ENCODE data around the gene ADAMTS4.

ADAMTS4 gene

DNA sequence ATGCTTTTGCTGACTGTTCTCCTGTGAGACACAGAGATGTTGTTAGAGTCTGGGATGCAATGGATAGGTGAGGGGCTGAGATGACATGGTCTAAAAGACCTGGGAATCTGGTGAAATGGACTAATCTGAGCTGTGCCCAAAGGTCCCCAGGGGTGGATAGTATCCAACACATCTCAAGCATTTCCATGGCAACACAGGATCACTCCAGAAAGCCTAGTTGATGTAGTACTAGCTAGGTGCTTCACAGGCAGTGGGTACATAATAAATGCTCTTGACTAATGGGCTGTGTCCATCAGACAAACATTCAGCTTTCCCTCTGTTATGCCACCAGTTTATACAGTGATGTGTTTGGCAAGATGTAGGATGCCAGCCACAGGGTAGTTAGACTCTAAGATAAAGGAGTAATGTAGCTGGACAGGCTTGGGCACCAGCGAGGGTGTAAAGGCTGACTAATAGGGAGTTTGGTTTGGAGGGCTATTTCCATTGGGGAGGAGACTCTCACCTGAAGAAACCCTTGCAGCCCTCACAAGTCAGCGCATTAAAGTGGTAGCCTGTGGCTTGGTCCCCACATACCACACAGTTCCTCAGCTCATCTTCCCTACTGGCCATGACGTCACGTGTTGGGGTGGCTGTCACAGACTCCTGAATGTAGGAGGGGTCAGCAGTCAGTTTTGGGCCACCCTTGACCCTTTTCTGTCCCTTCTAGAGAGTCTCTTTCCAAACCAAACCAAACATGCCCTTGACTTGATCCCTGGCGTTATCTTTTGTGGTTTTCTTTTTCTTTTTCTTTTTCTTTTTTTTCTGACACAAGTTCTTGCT is 37.3 kb upstream of the ADAMTS4 start:
- Mint-ChIP-seq H3K9me3 (no peaks in the 10 kb centered on the region), H3K36me3 (ENCODE audit: low read depth) (no peaks in the 10 kb centered on the region), H3K27me3 (ENCODE audit: low read depth, poor library complexity) (peaks cover 37% of the 10 kb centered on the region), H3K27ac (no peak overlapping the region), H3K4me3 (no peak overlapping the region), H3K4me1 (peaks cover 7% of the 10 kb centered on the region)
- TF ChIP-seq, protein P1, sequence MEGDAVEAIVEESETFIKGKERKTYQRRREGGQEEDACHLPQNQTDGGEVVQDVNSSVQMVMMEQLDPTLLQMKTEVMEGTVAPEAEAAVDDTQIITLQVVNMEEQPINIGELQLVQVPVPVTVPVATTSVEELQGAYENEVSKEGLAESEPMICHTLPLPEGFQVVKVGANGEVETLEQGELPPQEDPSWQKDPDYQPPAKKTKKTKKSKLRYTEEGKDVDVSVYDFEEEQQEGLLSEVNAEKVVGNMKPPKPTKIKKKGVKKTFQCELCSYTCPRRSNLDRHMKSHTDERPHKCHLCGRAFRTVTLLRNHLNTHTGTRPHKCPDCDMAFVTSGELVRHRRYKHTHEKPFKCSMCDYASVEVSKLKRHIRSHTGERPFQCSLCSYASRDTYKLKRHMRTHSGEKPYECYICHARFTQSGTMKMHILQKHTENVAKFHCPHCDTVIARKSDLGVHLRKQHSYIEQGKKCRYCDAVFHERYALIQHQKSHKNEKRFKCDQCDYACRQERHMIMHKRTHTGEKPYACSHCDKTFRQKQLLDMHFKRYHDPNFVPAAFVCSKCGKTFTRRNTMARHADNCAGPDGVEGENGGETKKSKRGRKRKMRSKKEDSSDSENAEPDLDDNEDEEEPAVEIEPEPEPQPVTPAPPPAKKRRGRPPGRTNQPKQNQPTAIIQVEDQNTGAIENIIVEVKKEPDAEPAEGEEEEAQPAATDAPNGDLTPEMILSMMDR (IDR thresholded peaks at IDR 0.05), result no peak
- DNase-seq, result no peak

DNA sequence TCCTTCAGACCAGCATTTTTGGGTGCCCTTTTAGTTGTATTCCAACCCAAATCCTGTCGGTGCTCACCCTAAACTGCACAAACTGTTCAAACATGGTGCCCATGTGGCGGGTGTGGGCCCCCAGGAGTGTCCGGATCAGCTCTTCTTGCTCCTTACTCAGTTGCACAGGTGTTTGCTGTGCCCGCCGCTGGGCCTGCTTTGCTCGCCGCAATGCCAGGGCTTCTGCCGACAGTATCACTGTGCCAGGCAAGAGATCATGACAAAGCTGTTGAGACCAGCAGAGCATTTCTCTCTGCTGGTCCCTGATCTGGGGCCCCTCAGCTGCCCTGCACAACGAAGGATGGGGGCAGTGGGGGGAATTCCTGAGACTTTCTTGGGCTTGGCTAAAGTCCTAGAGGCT is 34.2 kb upstream of the ADAMTS4 start:
- DNase-seq, result no peak
- peaks cover 5% of the 10 kb centered on the region for H3K4me1 Mint-ChIP-seq
- peaks cover 11% of the 10 kb centered on the region for H3K36me3 Mint-ChIP-seq (ENCODE audit: low read depth)

DNA sequence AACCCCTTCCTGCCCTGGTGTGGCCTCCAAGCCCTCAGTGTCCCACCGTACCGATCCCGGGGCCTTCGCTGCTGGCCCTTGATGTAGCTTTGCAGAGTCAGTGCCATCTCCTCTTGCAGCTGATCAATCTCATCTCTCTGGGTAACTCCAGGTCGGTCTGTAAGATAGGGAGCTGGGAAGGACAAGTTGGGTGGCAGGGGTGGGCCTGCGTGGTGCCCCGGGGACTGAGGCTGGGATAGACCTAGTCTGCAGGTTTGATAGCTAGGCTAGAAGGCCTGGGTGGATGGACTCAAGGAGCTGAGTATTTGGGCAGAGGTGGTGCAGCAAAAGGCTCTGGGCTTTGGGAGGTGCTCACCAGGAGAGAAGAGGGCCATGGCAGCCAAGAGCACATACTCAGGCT is 31.9 kb upstream of the ADAMTS4 start:
- DNase-seq, result no peak
- no peak overlapping the region for H3K4me3 Mint-ChIP-seq
- peaks cover 15% of the 10 kb centered on the region for H3K27me3 Mint-ChIP-seq (ENCODE audit: low read depth, poor library complexity)
- no peaks in the 10 kb centered on the region for H3K9me3 Mint-ChIP-seq
- peaks cover 24% of the 10 kb centered on the region for H3K4me1 Mint-ChIP-seq
- peaks cover 11% of the 10 kb centered on the region for H3K36me3 Mint-ChIP-seq (ENCODE audit: low read depth)
- TF ChIP-seq, protein P1 (IDR thresholded peaks at IDR 0.05), result no peak
- no peak overlapping the region for H3K27ac Mint-ChIP-seq

More for the DNA sequence above, 34.2 kb upstream of the ADAMTS4 start:
- peaks cover 23% of the 10 kb centered on the region for H3K27me3 Mint-ChIP-seq (ENCODE audit: low read depth, poor library complexity)
- H3K27ac Mint-ChIP-seq, result no peak overlapping the region
- H3K4me3 Mint-ChIP-seq, result no peak overlapping the region
- no peaks in the 10 kb centered on the region for H3K9me3 Mint-ChIP-seq
- TF ChIP-seq, protein P1 (IDR thresholded peaks at IDR 0.05), result no peak

DNA sequence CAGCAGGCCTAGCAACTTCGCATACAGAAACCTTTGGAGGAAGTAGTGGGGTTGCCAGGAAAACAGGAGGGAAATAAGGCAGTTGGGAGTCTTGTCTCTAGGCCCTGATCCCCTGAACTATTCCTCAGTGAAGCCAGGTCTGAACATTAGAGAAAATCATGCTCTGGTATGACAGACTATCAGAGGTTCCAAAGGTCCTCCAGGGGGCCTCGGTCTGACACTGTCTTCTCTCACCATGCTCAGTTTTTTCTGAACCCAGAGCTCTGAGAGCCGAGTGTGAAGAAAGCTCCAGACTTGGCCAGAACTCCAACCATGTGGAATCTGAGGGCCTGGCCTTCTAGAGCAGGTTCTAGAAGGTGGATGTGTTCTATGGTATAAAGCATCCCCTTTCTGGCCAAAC is 31.0 kb upstream of the ADAMTS4 start:
- peaks cover 8% of the 10 kb centered on the region for H3K27me3 Mint-ChIP-seq (ENCODE audit: low read depth, poor library complexity)
- peaks cover 32% of the 10 kb centered on the region for H3K4me1 Mint-ChIP-seq
- H3K9me3 Mint-ChIP-seq, result no peaks in the 10 kb centered on the region
- TF ChIP-seq, protein P1 (IDR thresholded peaks at IDR 0.05), result no peak
- DNase-seq, result no peak
- peaks cover 11% of the 10 kb centered on the region for H3K36me3 Mint-ChIP-seq (ENCODE audit: low read depth)
- H3K4me3 Mint-ChIP-seq, result no peak overlapping the region
- no peak overlapping the region for H3K27ac Mint-ChIP-seq

DNA sequence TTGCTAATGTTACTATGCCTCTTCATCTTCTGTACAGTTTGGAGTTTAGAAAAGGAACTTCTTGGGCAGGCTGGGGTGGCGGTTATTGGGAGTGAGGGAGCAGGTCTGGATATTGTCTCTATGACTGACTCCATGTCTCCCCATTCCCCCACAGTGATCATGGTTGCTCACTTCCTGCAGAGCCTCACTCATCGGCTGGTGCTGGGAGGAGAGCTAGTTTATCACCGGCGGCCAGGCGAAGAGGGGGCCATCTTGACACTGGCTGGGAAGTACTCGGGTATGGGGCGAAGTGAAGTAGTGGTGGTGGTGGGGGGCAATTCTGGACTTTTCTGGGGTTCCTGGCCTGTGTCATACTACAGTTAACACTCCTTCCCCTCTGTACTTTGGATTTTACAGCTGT is 29.2 kb upstream of the ADAMTS4 start:
- Mint-ChIP-seq H3K27me3 (ENCODE audit: low read depth, poor library complexity) (peaks cover 10% of the 10 kb centered on the region), H3K4me3 (no peak overlapping the region), H3K27ac (no peak overlapping the region), H3K4me1 (peaks cover 41% of the 10 kb centered on the region), H3K36me3 (ENCODE audit: low read depth) (peaks cover 11% of the 10 kb centered on the region), H3K9me3 (no peaks in the 10 kb centered on the region)
- DNase-seq, result no peak
- TF ChIP-seq, protein P1 (IDR thresholded peaks at IDR 0.05), result no peak
